H1 (cell line): Measurements from ENCODE around the gene TMEM108. TPM values are rescaled to one million over a fixed set of nuclear protein-coding genes. Genes with fewer than 3 reads are reported as not detected.

ENCODE experiments used
- CTCF ChIA-PET: fragments of 300-600 bp; sonication (Branson Sonifier 250); formaldehyde crosslinking; loops from one replicate; lab custom pipeline; 2021; ENCODE audit not compliant: partially characterized antibody; lab: Charles Lee
- POLR2A ChIA-PET: fragments of 300-600 bp; sonication (Branson Sonifier 250); formaldehyde crosslinking; loops from one replicate; lab custom pipeline; 2021; ENCODE audit warnings: inconsistent platforms; ENCODE audit not compliant: partially characterized antibody; lab: Charles Lee
- DNase-seq, 2 experiments: peaks; one replicate each; pipeline versions ENCODE4 v3.0.0 to v3.0.0-alpha.2; 2010 to 2022; ENCODE audit warnings: low spot score in 2 of 2, low read depth in 1 of 2, mixed read lengths in 1 of 2
- FAIRE-seq: peaks from 2 replicates; lab custom pipeline; 2011; peaks lifted over from hg19 to GRCh38; lab: Jason Lieb, UNC
- H2AFZ ChIP-seq: 2 replicates; pipeline ENCODE4 v1.8.1; 2012; ENCODE audit warnings: low read length, inconsistent platforms
- H2AK5ac ChIP-seq: 2 replicates; pipeline ENCODE4 v1.6.1; 2013; ENCODE audit warnings: low read depth, low read length
- H2BK120ac ChIP-seq: replicated peaks from 2 replicates; pipeline ENCODE3; 2013; ENCODE audit warnings: low read depth, low read length, inconsistent platforms
- H2BK12ac ChIP-seq: 2 replicates; pipeline ENCODE4 v1.6.1; 2013; ENCODE audit warnings: low read depth, low read length
- H2BK15ac ChIP-seq: 2 replicates; pipeline ENCODE4 v1.6.1; 2013; ENCODE audit warnings: low read length
- H2BK20ac ChIP-seq: 2 replicates; pipeline ENCODE4 v1.6.1; 2013; ENCODE audit warnings: low read length
- H2BK5ac ChIP-seq: 2 replicates; pipeline ENCODE4 v1.6.1; 2013; ENCODE audit warnings: low read depth, low read length
- H3K14ac ChIP-seq: 2 replicates; pipeline ENCODE4 v1.6.1; 2013; ENCODE audit warnings: inconsistent platforms; ENCODE audit not compliant: insufficient read length
- H3K18ac ChIP-seq: 2 replicates; pipeline ENCODE4 v1.6.1; 2013; ENCODE audit warnings: low read length; ENCODE audit errors: extremely low read depth
- H3K23ac ChIP-seq: 2 replicates; pipeline ENCODE4 v1.6.1; 2013; ENCODE audit warnings: inconsistent platforms; ENCODE audit not compliant: insufficient read length
- H3K23me2 ChIP-seq: 2 replicates; pipeline ENCODE4 v1.6.1; 2013; ENCODE audit warnings: low read depth, low read length
- H3K27ac ChIP-seq: 2 replicates; pipeline ENCODE4 v1.6.1; 2011; ENCODE audit warnings: low read depth, low read length, inconsistent platforms
- H3K27me3 ChIP-seq, 4 experiments: replicated peaks in 1 of 4; 1 replicate in 1 of 4; 2 replicates in 3 of 4; pipeline versions ENCODE4 v1.6.1 to v1.8.1; 2011 to 2013; ENCODE audit warnings: low read length in 3 of 4, mild to moderate bottlenecking in 3 of 4, inconsistent platforms in 2 of 4, mixed read lengths in 2 of 4, moderate library complexity in 1 of 4; ENCODE audit not compliant: control insufficient read depth in 3 of 4, insufficient read depth in 3 of 4; ENCODE audit errors: extremely low read depth in 1 of 4
- H3K36me3 ChIP-seq, 4 experiments: 2 replicates each; pipeline versions ENCODE4 v1.6.1 to v1.8.1; 2011 to 2013; ENCODE audit warnings: mild to moderate bottlenecking in 4 of 4, low read length in 3 of 4, moderate library complexity in 2 of 4, control low read depth in 1 of 4, inconsistent platforms in 1 of 4; ENCODE audit not compliant: insufficient read depth in 4 of 4, control insufficient read depth in 2 of 4
- H3K4ac ChIP-seq: replicated peaks from 2 replicates; pipeline ENCODE3; 2013; ENCODE audit warnings: low read length, low read depth, mixed read lengths, inconsistent platforms; ENCODE audit not compliant: insufficient read length
- H3K4me1 ChIP-seq, 4 experiments: replicated peaks in 1 of 4; 1 replicate in 1 of 4; 2 replicates in 3 of 4; pipeline versions ENCODE4 v1.6.1 to v1.8.1; 2011 to 2013; ENCODE audit warnings: low read length in 3 of 4, inconsistent platforms in 2 of 4, mixed read lengths in 1 of 4; ENCODE audit not compliant: insufficient read depth in 4 of 4, control insufficient read depth in 3 of 4
- H3K4me2 ChIP-seq, 2 experiments: 2 replicates each; pipeline versions ENCODE4 v1.6.1 to v1.8.1; 2011 to 2013; ENCODE audit warnings: low read depth in 2 of 2, low read length in 2 of 2, control low read depth in 1 of 2, inconsistent platforms in 1 of 2, mild to moderate bottlenecking in 1 of 2; ENCODE audit not compliant: insufficient read depth in 1 of 2
- H3K4me3 ChIP-seq, 4 experiments: fragments of 200-600, 300-600 bp in 1 of 4; sonication (generic), shearing (Covaris generic), sonication (Bioruptor Twin) in 1 of 4; 2 replicates each; pipeline versions ENCODE4 v1.5.1 to v1.8.1; 2011 to 2016; ENCODE audit warnings: low read length in 4 of 4, low read depth in 3 of 4, control low read depth in 2 of 4, inconsistent platforms in 2 of 4, mild to moderate bottlenecking in 2 of 4, mixed read lengths in 1 of 4, moderate library complexity in 1 of 4; ENCODE audit not compliant: insufficient read depth in 2 of 4; ENCODE audit errors: extremely low read depth in 1 of 4
- H3K56ac ChIP-seq: replicated peaks from 2 replicates; pipeline ENCODE3; 2013; ENCODE audit warnings: low read depth, mild to moderate bottlenecking, mixed read lengths, low read length, inconsistent platforms; ENCODE audit not compliant: insufficient read length
- H3K79me1 ChIP-seq: 2 replicates; pipeline ENCODE4 v1.6.1; 2013; ENCODE audit warnings: low read depth, low read length, control low read depth
- H3K79me2 ChIP-seq, 2 experiments: 2 replicates each; pipeline versions ENCODE4 v1.6.1 to v1.8.1; 2012 to 2013; ENCODE audit warnings: low read length in 2 of 2, mild to moderate bottlenecking in 2 of 2, inconsistent platforms in 1 of 2; ENCODE audit not compliant: insufficient read depth in 2 of 2, control insufficient read depth in 1 of 2
- H3K9ac ChIP-seq, 4 experiments: replicated peaks in 1 of 4; 1 replicate in 1 of 4; 2 replicates in 3 of 4; pipeline versions ENCODE4 v1.6.1 to v1.8.1; 2011 to 2013; ENCODE audit warnings: low read depth in 3 of 4, low read length in 3 of 4, control low read depth in 2 of 4, mild to moderate bottlenecking in 2 of 4, moderate library complexity in 2 of 4, inconsistent platforms in 1 of 4; ENCODE audit errors: extremely low read depth in 1 of 4
- H3K9me3 ChIP-seq, 2 experiments: 2 replicates each; pipeline versions ENCODE4 v1.6.1 to v1.8.1; 2012 to 2013; ENCODE audit warnings: mild to moderate bottlenecking in 2 of 2, moderate library complexity in 2 of 2, control low read depth in 1 of 2, inconsistent platforms in 1 of 2, low read depth in 1 of 2, low read length in 1 of 2, mixed read lengths in 1 of 2; ENCODE audit not compliant: insufficient read depth in 2 of 2
- H4K20me1 ChIP-seq, 2 experiments: replicated peaks in 1 of 2; 2 replicates each; pipeline versions ENCODE3 to v1.8.1; 2011 to 2013; ENCODE audit warnings: inconsistent platforms in 2 of 2, low read length in 2 of 2, mild to moderate bottlenecking in 1 of 2; ENCODE audit not compliant: insufficient read depth in 2 of 2, control insufficient read depth in 1 of 2
- H4K5ac ChIP-seq: 2 replicates; pipeline ENCODE4 v1.6.1; 2013; ENCODE audit warnings: low read length, low read depth, mixed read lengths, inconsistent platforms; ENCODE audit not compliant: insufficient read length
- H4K8ac ChIP-seq: 2 replicates; pipeline ENCODE4 v1.8.0; 2013; ENCODE audit warnings: mild to moderate bottlenecking, moderate library complexity, low read length, inconsistent platforms; ENCODE audit not compliant: insufficient read depth; ENCODE audit errors: extremely low read depth
- H4K91ac ChIP-seq: replicated peaks from 2 replicates; pipeline ENCODE3; 2013; ENCODE audit warnings: low read length, mixed read lengths, inconsistent platforms; ENCODE audit not compliant: insufficient read length
- ATF2 ChIP-seq: IDR thresholded peaks from 2 replicates; pipeline ENCODE4 v1.6.1; 2012; ENCODE audit warnings: low read length, inconsistent platforms
- CTCF ChIP-seq, 3 experiments: IDR thresholded peaks; 1 replicate in 2 of 3; 2 replicates in 1 of 3; pipeline versions ENCODE4 v1.5.1 to v1.6.1; 2011; ENCODE audit warnings: low read length in 3 of 3, mild to moderate bottlenecking in 3 of 3, inconsistent platforms in 2 of 3, low read depth in 1 of 3, moderate library complexity in 1 of 3; ENCODE audit not compliant: insufficient read depth in 1 of 3; ENCODE audit errors: control extremely low read depth in 1 of 3
- SIN3A ChIP-seq, 2 experiments: IDR thresholded peaks in 1 of 2; conservative IDR thresholded peaks in 1 of 2; 2 replicates each; pipeline ENCODE4 v1.6.1; 2011 to 2012; ENCODE audit warnings: low read length in 2 of 2, improper control_type of control experiment in 1 of 2, low read depth in 1 of 2, mild to moderate bottlenecking in 1 of 2
- ZNF274 ChIP-seq: IDR thresholded peaks from 2 replicates; pipeline ENCODE4 v1.7.0; 2012; ENCODE audit warnings: low read length, borderline replicate concordance; ENCODE audit errors: extremely low read depth
- WGBS, 2 experiments: shearing (Covaris generic) in 1 of 2; methylation state at CpG; one replicate each; pipeline versions ENCODE4 v1.1.6 to v1.1.7; 2013 to 2015; ENCODE audit warnings: low lambda C conversion rate in 2 of 2, mixed read lengths in 2 of 2, inconsistent platforms in 1 of 2, low coverage in 1 of 2, missing lambda C conversion rate in 1 of 2; ENCODE audit not compliant: insufficient replicate concordance in 2 of 2, insufficient coverage in 1 of 2, insufficient read length in 1 of 2; ENCODE audit errors: extremely low coverage in 1 of 2, missing lambda C conversion rate in 1 of 2; 5-methylcytosine and 5-hydroxymethylcytosine counted together
- polyA plus RNA-seq, 7 experiments: library from polyadenylated mRNA; depleted of rRNA in 3 of 7; stranded (reverse) in 5 of 7; unstranded in 2 of 7; fragments of >200 nt in 5 of 7; fragments of 200-250 nt in 2 of 7; gene quantifications; 1 replicate in 5 of 7; 2 replicates in 1 of 7; 4 replicates in 1 of 7; pipeline versions ENCODE4 v1.2.1 to v1.2.3, GENCODE V29; 2011 to 2013; ENCODE audit warnings: missing spikeins in 2 of 7, mixed read lengths in 2 of 7
- total RNA-seq: library from RNA; stranded (reverse); fragmentation: NEBNext Ultra II Directional; extraction: Animal tissue kit (Norgen Biotek cat#: 25700); gene quantifications from 2 replicates; pipeline ENCODE4 v1.2.1, GENCODE V29; 2021

TMEM108 gene
- total and polyA plus RNA-seq, 2 of the 8 experiments (the other 6 are each of a cell fraction or from before 2014, with no cell fraction given) = 14.3 to 16.2 TPM

- Histone ChIP-seq H2BK20ac (no peak overlapping the region), H3K9me3 (no peaks in the 10 kb centered on the region)
- 94% methylated on average over 1 of the region's 1 CpG; no CpG with 5 or more reads in 1 of the 2 experiments for WGBS, 2 experiments
These were observed 120.5 kb downstream of the TMEM108 start for GRCh38 chr3:133158686-133159085.

More at GRCh38 chr3:133158686-133159085, 120.5 kb downstream of the TMEM108 start:
- Histone ChIP-seq H3K27ac (no peak overlapping the region), H3K18ac (no peak overlapping the region), H3K79me2 (no peaks in the 10 kb centered on the region), H3K23me2 (no peaks in the 10 kb centered on the region), H2BK5ac (no peak overlapping the region), H2BK120ac (no peak overlapping the region), H3K4ac (no peak overlapping the region), H3K23ac (no peak overlapping the region), H4K8ac (no peak overlapping the region), H2BK15ac (no peak overlapping the region)
- CTCF ChIA-PET = interaction anchor here (1.8 kb wide), 1 partner anchor 24 kb away, joined by 3 read pairs; no protein-coding TSS in a partner anchor
- POLR2A ChIA-PET = no interaction called here
- TF ChIP-seq SIN3A (conservative IDR thresholded peaks at IDR 0.05 in 1 of 2, IDR thresholded peaks at IDR 0.05 in 1 of 2; ENCODE audit: low read depth in 1 of 2, low read length in 2 of 2) (no peak), ATF2 (no peak), CTCF (IDR thresholded peaks at IDR 0.05; ENCODE audit: control extremely low read depth in 1 of 3, insufficient read depth in 1 of 3, low read depth in 1 of 3, low read length in 3 of 3) (no peak), ZNF274 (no peak)
- TF ChIP-seq, all 59 proteins: peak for 0
- Histone ChIP-seq H3K79me1 (no peaks in the 10 kb centered on the region; the same call in 1 of the 2 replicates), H2AFZ (no peak overlapping the region), H4K91ac (no peak overlapping the region), H3K27me3 (no peaks in the 10 kb centered on the region), H4K20me1 (no peaks in the 10 kb centered on the region), H3K4me3 (no peak overlapping the region), H3K9ac (no peak overlapping the region), H3K14ac (no peak overlapping the region), H3K56ac (no peak overlapping the region), H2BK12ac (no peak overlapping the region), H4K5ac (no peak overlapping the region), H3K4me2 (no peak overlapping the region), H3K36me3 (no peaks in the 10 kb centered on the region), H3K4me1 (no peaks in the 10 kb centered on the region), H2AK5ac (no peak overlapping the region)
- no peak for FAIRE-seq
- no peak for DNase-seq
